Trophoblast cell (in vitro differentiated cells and primary cell): Measurements from ENCODE around the gene ELOVL2.

Source experiments
- DNase-seq, 2 donors: peaks; one replicate each; pipeline ENCODE4 v3.0.0-alpha.2; 2016
- H2AFZ ChIP-seq: 2 replicates; pipeline ENCODE4 v1.6.1; 2013; ENCODE audit warnings: low read length, moderate library complexity, mild to moderate bottlenecking; ENCODE audit not compliant: insufficient read depth, poor library complexity
- H2AK5ac ChIP-seq: 2 replicates; pipeline ENCODE4 v1.6.1; 2013; ENCODE audit warnings: mild to moderate bottlenecking, low read length
- H2BK120ac ChIP-seq: 2 replicates; pipeline ENCODE4 v1.6.1; 2013; ENCODE audit warnings: low read length, mild to moderate bottlenecking, moderate library complexity; ENCODE audit not compliant: insufficient read depth, poor library complexity
- H2BK12ac ChIP-seq: 2 replicates; pipeline ENCODE4 v1.6.1; 2013; ENCODE audit warnings: mild to moderate bottlenecking, low read length, moderate library complexity
- H2BK5ac ChIP-seq: 2 replicates; pipeline ENCODE4 v1.6.1; 2013; ENCODE audit warnings: low read length, low read depth, moderate library complexity, mild to moderate bottlenecking; ENCODE audit not compliant: poor library complexity
- H3K14ac ChIP-seq: 2 replicates; pipeline ENCODE4 v1.6.1; 2013; ENCODE audit warnings: mild to moderate bottlenecking, low read length
- H3K18ac ChIP-seq: 2 replicates; pipeline ENCODE4 v1.6.1; 2013; ENCODE audit warnings: mild to moderate bottlenecking, low read length
- H3K23ac ChIP-seq: 2 replicates; pipeline ENCODE4 v1.6.1; 2013; ENCODE audit warnings: low read length
- H3K27ac ChIP-seq: 2 replicates; pipeline ENCODE4 v1.5.1; 2013; ENCODE audit warnings: low read depth, mild to moderate bottlenecking, inconsistent platforms, low read length, moderate library complexity
- H3K27me3 ChIP-seq: 2 replicates; pipeline ENCODE4 v1.6.1; 2013; ENCODE audit warnings: inconsistent platforms, mild to moderate bottlenecking, low read length, moderate library complexity; ENCODE audit not compliant: insufficient read depth
- H3K36me3 ChIP-seq, 2 experiments: 1 replicate in 1 of 2; 2 replicates in 1 of 2; pipeline ENCODE4 v1.6.1; 2013; ENCODE audit warnings: low read length in 2 of 2, mild to moderate bottlenecking in 2 of 2, moderate library complexity in 1 of 2; ENCODE audit not compliant: insufficient read depth in 2 of 2, control insufficient read depth in 1 of 2
- H3K4ac ChIP-seq: 2 replicates; pipeline ENCODE4 v1.6.1; 2013; ENCODE audit warnings: low read depth, mild to moderate bottlenecking, low read length, moderate library complexity
- H3K4me1 ChIP-seq, 2 experiments: 1 replicate in 1 of 2; 2 replicates in 1 of 2; pipeline ENCODE4 v1.6.1; 2013; ENCODE audit warnings: low read length in 2 of 2, mild to moderate bottlenecking in 2 of 2, moderate library complexity in 1 of 2; ENCODE audit not compliant: insufficient read depth in 2 of 2, control insufficient read depth in 1 of 2
- H3K4me2 ChIP-seq: 2 replicates; pipeline ENCODE4 v1.6.1; 2013; ENCODE audit warnings: inconsistent platforms, mild to moderate bottlenecking, low read length, moderate library complexity
- H3K4me3 ChIP-seq: 2 replicates; pipeline ENCODE4 v1.5.1; 2013; ENCODE audit warnings: mild to moderate bottlenecking, low read depth, low read length, inconsistent platforms
- H3K79me1 ChIP-seq: one replicate; pipeline ENCODE4 v1.6.1; 2013; ENCODE audit warnings: low read length
- H3K79me2 ChIP-seq: 2 replicates; pipeline ENCODE4 v1.6.1; 2013; ENCODE audit warnings: low read length, mild to moderate bottlenecking; ENCODE audit not compliant: control insufficient read depth, insufficient read depth, poor library complexity
- H3K9ac ChIP-seq: 2 replicates; pipeline ENCODE4 v1.6.1; 2013; ENCODE audit warnings: mild to moderate bottlenecking, low read length
- H3K9me3 ChIP-seq: 2 replicates; pipeline ENCODE4 v1.6.1; 2013; ENCODE audit warnings: low read depth, mild to moderate bottlenecking, control low read depth, inconsistent platforms, low read length; ENCODE audit not compliant: insufficient read depth
- H4K12ac ChIP-seq: 2 replicates; pipeline ENCODE4 v1.6.1; 2013; ENCODE audit warnings: low read depth, mild to moderate bottlenecking, low read length, moderate library complexity
- H4K8ac ChIP-seq: 2 replicates; pipeline ENCODE4 v1.6.1; 2013; ENCODE audit warnings: low read depth, mild to moderate bottlenecking, low read length, moderate library complexity
- H4K91ac ChIP-seq: one replicate; pipeline ENCODE4 v1.6.1; 2013; ENCODE audit warnings: low read depth, mild to moderate bottlenecking, low read length, moderate library complexity
- WGBS: extraction: QIAGEN DNeasy Blood & Tissue Kit; methylation state at CpG from one replicate; pipeline ENCODE4 v1.1.7; 2013; ENCODE audit warnings: missing lambda C conversion rate; ENCODE audit not compliant: insufficient read length, insufficient coverage; ENCODE audit errors: extremely low coverage; 5-methylcytosine and 5-hydroxymethylcytosine counted together

The ELOVL2 gene

GRCh38 chr6:11072101-11072500 lies 28.0 kb upstream of the ELOVL2 start:
- Histone ChIP-seq H3K23ac (no peak overlapping the region), H3K27me3 (no peaks in the 10 kb centered on the region), H4K12ac (no peak overlapping the region), H3K4me1 (peaks cover 2% of the 10 kb centered on the region in 2 experiments), H4K8ac (no peak overlapping the region), H3K79me2 (no peaks in the 10 kb centered on the region), H3K4ac (no peak overlapping the region), H3K36me3 (no peaks in the 10 kb centered on the region), H3K9ac (no peak overlapping the region), H2BK120ac (no peak overlapping the region), H3K4me2 (no peak overlapping the region), H2BK12ac (no peak overlapping the region), H2BK5ac (no peak overlapping the region), H3K9me3 (no peaks in the 10 kb centered on the region), H2AFZ (no peak overlapping the region), H4K91ac (no peak overlapping the region), H3K18ac (no peak overlapping the region), H3K27ac (no peak overlapping the region), H3K4me3 (no peak overlapping the region), H3K79me1 (peaks cover 2% of the 10 kb centered on the region), H2AK5ac (no peak overlapping the region), H3K14ac (no peak overlapping the region)
- DNase-seq, result no peak
- WGBS, result no CpG with 5 or more reads among the region's 4 CpGs

- H3K79me1 ChIP-seq, result no peaks in the 10 kb centered on the region
- H3K18ac ChIP-seq, result no peak overlapping the region
- H4K8ac ChIP-seq, result no peak overlapping the region
- H3K27me3 ChIP-seq, result no peaks in the 10 kb centered on the region
- no peak overlapping the region for H2BK5ac ChIP-seq
- no peak for DNase-seq
- no peak overlapping the region for H2AFZ ChIP-seq
- no peak overlapping the region for H3K23ac ChIP-seq
- H2BK12ac ChIP-seq, result no peak overlapping the region
- no peak overlapping the region for H3K27ac ChIP-seq
- no peak overlapping the region for H4K12ac ChIP-seq
- H3K14ac ChIP-seq, result no peak overlapping the region
- WGBS, result no CpG with 5 or more reads among the region's 2 CpGs
- no peaks in the 10 kb centered on the region for H3K9me3 ChIP-seq
- no peak overlapping the region for H3K9ac ChIP-seq
- H4K91ac ChIP-seq, result no peak overlapping the region
- no peak overlapping the region for H3K4me3 ChIP-seq
- no peak overlapping the region for H3K4me2 ChIP-seq
- no peak overlapping the region for H2AK5ac ChIP-seq
- H3K79me2 ChIP-seq, result no peaks in the 10 kb centered on the region
- no peak overlapping the region for H3K4ac ChIP-seq
- no peaks in the 10 kb centered on the region for H3K36me3 ChIP-seq
- H3K4me1 ChIP-seq, result peaks cover 0 to 2% of the 10 kb centered on the region in 2 experiments
- H2BK120ac ChIP-seq, result no peak overlapping the region
These were observed 25.7 kb upstream of the ELOVL2 start for GRCh38 chr6:11069760-11070159.

- H2BK12ac ChIP-seq, result no peak overlapping the region
- no peaks in the 10 kb centered on the region for H3K9me3 ChIP-seq
- H4K8ac ChIP-seq, result no peak overlapping the region
- H2BK5ac ChIP-seq, result no peak overlapping the region
- WGBS, result no CpG with 5 or more reads among the region's 2 CpGs
- H3K79me2 ChIP-seq, result no peaks in the 10 kb centered on the region
- no peak overlapping the region for H3K9ac ChIP-seq
- H3K79me1 ChIP-seq, result no peaks in the 10 kb centered on the region
- H3K36me3 ChIP-seq, result no peaks in the 10 kb centered on the region
- H3K18ac ChIP-seq, result no peak overlapping the region
- H3K4me2 ChIP-seq, result no peak overlapping the region
- no peak overlapping the region for H4K12ac ChIP-seq
- no peak overlapping the region for H2AFZ ChIP-seq
- no peak overlapping the region for H2AK5ac ChIP-seq
- H3K4ac ChIP-seq, result no peak overlapping the region
- H3K4me1 ChIP-seq, result no peaks in the 10 kb centered on the region
- no peak for DNase-seq
- no peak overlapping the region for H2BK120ac ChIP-seq
- H3K4me3 ChIP-seq, result no peak overlapping the region
- no peak overlapping the region for H3K23ac ChIP-seq
- H3K27ac ChIP-seq, result no peak overlapping the region
- no peak overlapping the region for H3K14ac ChIP-seq
- no peak overlapping the region for H4K91ac ChIP-seq
- no peaks in the 10 kb centered on the region for H3K27me3 ChIP-seq
These were observed 23.2 kb upstream of the ELOVL2 start for GRCh38 chr6:11067348-11067747.

GRCh38 chr6:11066505-11067347 lies 22.6 kb upstream of the ELOVL2 start:
- H3K4ac ChIP-seq, result no peak overlapping the region
- H3K4me2 ChIP-seq, result no peak overlapping the region
- H3K27ac ChIP-seq, result no peak overlapping the region
- no peak overlapping the region for H2BK12ac ChIP-seq
- no peaks in the 10 kb centered on the region for H3K79me1 ChIP-seq
- no peak overlapping the region for H3K18ac ChIP-seq
- H3K36me3 ChIP-seq, result no peaks in the 10 kb centered on the region
- H2BK120ac ChIP-seq, result no peak overlapping the region
- no peak overlapping the region for H2AK5ac ChIP-seq
- H2BK5ac ChIP-seq, result no peak overlapping the region
- no peak overlapping the region for H3K9ac ChIP-seq
- no peaks in the 10 kb centered on the region for H3K27me3 ChIP-seq
- no peaks in the 10 kb centered on the region for H3K79me2 ChIP-seq
- no peak overlapping the region for H4K8ac ChIP-seq
- no peak overlapping the region for H3K14ac ChIP-seq
- no peak for DNase-seq
- no peak overlapping the region for H4K91ac ChIP-seq
- no peak overlapping the region for H4K12ac ChIP-seq
- H3K4me1 ChIP-seq, result no peaks in the 10 kb centered on the region
- no peak overlapping the region for H2AFZ ChIP-seq
- no CpG with 5 or more reads among the region's 6 CpGs for WGBS
- H3K23ac ChIP-seq, result no peak overlapping the region
- no peaks in the 10 kb centered on the region for H3K9me3 ChIP-seq
- no peak overlapping the region for H3K4me3 ChIP-seq
